GM12891 (cell line): ENCODE data around the gene TMEM245.

ENCODE experiments used
- POLR2A ChIP-seq: IDR thresholded peaks from 2 replicates; pipeline ENCODE4 v1.6.1; 2011; ENCODE audit warnings: low read depth, low read length, control low read depth
- POLR2AphosphoS5 ChIP-seq: IDR thresholded peaks from 2 replicates; pipeline ENCODE4 v1.6.1; 2011; ENCODE audit warnings: low read depth, low read length, control low read depth
- TAF1 ChIP-seq: IDR thresholded peaks from 2 replicates; pipeline ENCODE4 v1.6.1; 2011; ENCODE audit warnings: low read depth, low read length, control low read depth

GRCh38 chr9:109083813-109084405, 35.8 kb downstream of the TMEM245 start:
- no peak for TF ChIP-seq TAF1
- no peak for TF ChIP-seq POLR2A
- no peak for TF ChIP-seq POLR2AphosphoS5
